HCT116 (cell line): ENCODE data around the gene NECAP2. TPM values are rescaled to one million over a fixed set of nuclear protein-coding genes. Genes with fewer than 3 reads are reported as not detected.

Experiments
- ATAC-seq: fragments of 200-7000 bp; cut with Tn5 transposase; 2 replicates; pipeline ENCODE4 v1.9.1; 2020; ENCODE audit warnings: mild to moderate bottlenecking, moderate library complexity
- BruUV-seq: library from RNA; stranded (reverse); fragments of 400-500 nt; replicated peaks from 2 replicates; lab custom pipeline; 2021; lab: Mats Ljungman, UMichigan
- CTCF ChIA-PET: fragments of 300-600 bp; sonication (Branson Sonifier 250); formaldehyde crosslinking; loops from one replicate; lab custom pipeline; 2021; ENCODE audit warnings: antibody characterized with exemption; lab: Charles Lee
- POLR2A ChIA-PET: fragments of 300-600, 350-600 bp; sonication (Branson Sonifier 250); formaldehyde crosslinking; loops from one replicate; lab custom pipeline; 2021; ENCODE audit warnings: antibody characterized with exemption; lab: Charles Lee
- RAD21 ChIA-PET, 2 experiments: fragments of 300-600 bp; sonication (Branson Sonifier 250); formaldehyde crosslinking; loops; one replicate each; lab custom pipeline; 2023; ENCODE audit warnings: low total read pairs in 2 of 2; ENCODE audit not compliant: uncharacterized antibody in 2 of 2, unreplicated experiment in 2 of 2, low non-redundant PET in 1 of 2; lab: Charles Lee
- DNase-seq: peaks from one replicate; pipeline ENCODE4 v3.0.0-alpha.2; 2010; ENCODE audit warnings: low read depth, low spot score
- H2AFZ ChIP-seq: fragments of 200-600 bp; shearing (Covaris generic), sonication (generic); 2 replicates; pipeline ENCODE4 v1.6.1; 2017; ENCODE audit warnings: low read depth, mixed run types, mixed read lengths, antibody characterized with exemption, low read length; ENCODE audit not compliant: poor library complexity, severe bottlenecking
- H3K27ac ChIP-seq: 2 replicates; pipeline ENCODE4 v1.5.1; 2012; ENCODE audit warnings: low read depth, low read length
- H3K27me3 ChIP-seq: fragments of 200-600 bp; sonication (generic); 2 replicates; pipeline ENCODE4 v1.6.1; 2016; ENCODE audit warnings: mixed run types, low read length, mixed read lengths; ENCODE audit not compliant: insufficient read depth
- H3K36me3 ChIP-seq, 2 experiments: fragments of 200-500 bp in 1 of 2; fragments of 200-600 bp in 1 of 2; sonication (Bioruptor generic) in 1 of 2; sonication (generic) in 1 of 2; 2 replicates each; pipeline versions ENCODE4 v1.5.1 to v1.6.1; 2014 to 2016; ENCODE audit warnings: low read length in 2 of 2, inconsistent platforms in 1 of 2, mixed read lengths in 1 of 2, mixed run types in 1 of 2; ENCODE audit not compliant: insufficient read depth in 2 of 2, control insufficient read depth in 1 of 2
- H3K4me1 ChIP-seq, 2 experiments: fragments of 200-600 bp in 1 of 2; sonication (generic) in 1 of 2; 2 replicates each; pipeline versions ENCODE4 v1.5.1 to v1.6.1; 2012 to 2017; ENCODE audit warnings: low read length in 2 of 2, inconsistent platforms in 1 of 2, mild to moderate bottlenecking in 1 of 2, mixed read lengths in 1 of 2, mixed run types in 1 of 2, moderate library complexity in 1 of 2; ENCODE audit not compliant: insufficient read depth in 2 of 2, control insufficient read depth in 1 of 2
- H3K4me2 ChIP-seq: fragments of 200-600 bp; sonication (generic); 2 replicates; pipeline ENCODE4 v1.6.1; 2017; ENCODE audit warnings: mixed run types, low read length, mixed read lengths
- H3K4me3 ChIP-seq, 2 experiments: fragments of 200-600 bp in 1 of 2; sonication (generic) in 1 of 2; replicated peaks in 1 of 2; 2 replicates each; pipeline ENCODE4 v1.5.1; 2011 to 2016; ENCODE audit warnings: low read length in 2 of 2, control low read depth in 1 of 2, low read depth in 1 of 2, mild to moderate bottlenecking in 1 of 2, mixed read lengths in 1 of 2, mixed run types in 1 of 2
- H3K79me2 ChIP-seq: fragments of 200-600 bp; sonication (generic); 2 replicates; pipeline ENCODE4 v1.6.1; 2017; ENCODE audit warnings: mild to moderate bottlenecking, mixed run types, low read length, moderate library complexity, mixed read lengths; ENCODE audit not compliant: insufficient read depth
- H3K9ac ChIP-seq: fragments of 200-600 bp; sonication (generic); 2 replicates; pipeline ENCODE4 v1.6.1; 2016; ENCODE audit warnings: low read length, mixed read lengths
- H3K9me2 ChIP-seq: fragments of 200-600 bp; sonication (generic), shearing (Covaris generic); 2 replicates; pipeline ENCODE4 v1.6.1; 2017; ENCODE audit warnings: mixed run types, mild to moderate bottlenecking, moderate library complexity; ENCODE audit not compliant: insufficient read depth
- H3K9me3 ChIP-seq, 2 experiments: fragments of 200-500 bp in 1 of 2; fragments of 200-600 bp in 1 of 2; sonication (Bioruptor generic) in 1 of 2; sonication (generic) in 1 of 2; 2 replicates each; pipeline ENCODE4 v1.6.1; 2014 to 2017; ENCODE audit warnings: low read length in 2 of 2, mixed read lengths in 2 of 2, inconsistent platforms in 1 of 2, low read depth in 1 of 2, mild to moderate bottlenecking in 1 of 2, mixed run types in 1 of 2, moderate library complexity in 1 of 2; ENCODE audit not compliant: control insufficient read depth in 1 of 2, insufficient read depth in 1 of 2
- H4K20me1 ChIP-seq: fragments of 200-600 bp; sonication (generic), shearing (Covaris generic); 2 replicates; pipeline ENCODE4 v1.6.1; 2017; ENCODE audit warnings: mixed run types, mild to moderate bottlenecking, moderate library complexity; ENCODE audit not compliant: insufficient read depth
- EZH2phosphoT487 ChIP-seq: fragments of 200-600 bp; IDR thresholded peaks from 2 replicates; pipeline ENCODE4 v1.6.1; 2018; ENCODE audit warnings: antibody characterized with exemption, borderline replicate concordance
- RAD21 ChIP-seq: IDR thresholded peaks from 2 replicates; pipeline ENCODE4 v1.6.1; 2012; ENCODE audit warnings: low read depth, mild to moderate bottlenecking
- SIN3A ChIP-seq: IDR thresholded peaks from 2 replicates; pipeline ENCODE4 v1.6.1; 2012; ENCODE audit warnings: low read depth
- TCF7L2 ChIP-seq: IDR thresholded peaks from 2 replicates; pipeline ENCODE4 v1.7.0; 2011; ENCODE audit warnings: borderline replicate concordance, inconsistent platforms; ENCODE audit not compliant: insufficient read depth, insufficient read length; ENCODE audit errors: extremely low read depth
- ZNF274 ChIP-seq: fragments of 200-500 bp; sonication (Bioruptor generic); IDR thresholded peaks from 2 replicates; pipeline ENCODE4 v1.6.1; 2014; ENCODE audit warnings: mild to moderate bottlenecking, low read depth, low read length, inconsistent platforms
- intact Hi-C: fragments of 100-400 bp; cut with micrococcal nuclease; formaldehyde crosslinking; loops from 2 replicates; pipeline ENCODE4 v1.10.0; 2022
- total RNA-seq: library from RNA; stranded (reverse); gene quantifications from one replicate; pipeline ENCODE4 v1.2.1, GENCODE V29; 2021; ENCODE audit not compliant: unreplicated experiment

The NECAP2 gene
- total RNA-seq, 1 experiment from 2014 or later, result 35.5 TPM

DNA sequence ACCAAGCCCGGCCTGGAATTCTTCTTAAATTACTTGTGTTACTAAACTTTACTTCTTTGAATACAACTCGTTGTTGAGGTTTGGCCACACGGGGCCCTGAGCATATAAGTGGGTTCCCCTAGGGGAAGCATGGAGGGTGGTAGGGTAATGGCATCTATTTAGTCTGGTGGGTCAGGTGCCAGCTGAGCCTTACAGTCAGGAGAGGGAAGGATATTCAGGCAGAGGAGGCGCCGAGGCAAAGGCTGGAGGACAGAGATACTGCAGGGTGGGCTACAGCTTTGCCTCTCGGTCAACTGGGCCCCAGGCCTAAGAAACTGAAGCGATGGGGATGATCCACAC lies 424 bp upstream of the NECAP2 start:
- TF ChIP-seq ZNF274, result no peak
- intact Hi-C loops, result loop anchor here (1.0 kb wide), 1 partner anchor 174 kb away; no protein-coding TSS in a partner anchor

DNA sequence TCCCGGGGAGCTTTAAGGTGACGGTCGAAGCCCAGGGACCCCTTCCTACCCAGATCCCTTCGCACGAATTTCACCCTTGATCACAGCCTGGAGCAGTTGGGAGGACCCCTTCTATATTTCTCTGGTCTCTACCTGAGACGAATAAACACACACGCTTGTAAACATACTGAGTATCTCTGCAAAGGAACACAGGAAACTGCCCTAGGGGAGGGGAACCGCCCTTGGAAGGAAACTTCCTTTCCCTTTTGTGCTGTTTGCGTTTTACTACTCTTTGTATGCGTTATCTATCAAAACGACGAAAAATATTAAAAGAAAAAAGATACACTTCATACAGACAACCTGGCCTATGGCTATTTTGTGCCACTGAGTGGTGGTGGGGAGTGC lies 750 bp downstream of the NECAP2 start:
- no peak overlapping the region for H2AFZ ChIP-seq
- H3K9me2 ChIP-seq, result no peaks in the 10 kb centered on the region
- ChIA-PET RAD21 (interaction anchor here in 1 of 2 experiments (1.3 kb wide), 1 partner anchor 180 kb away, joined by 3 read pairs; no protein-coding TSS in a partner anchor), POLR2A (interaction anchor here (1.3 kb wide), 2 partner anchors 10 to 11 kb away, joined by 4 to 5 read pairs; no protein-coding TSS in a partner anchor), CTCF (interaction anchor here (0.9 to 2.9 kb wide), 2 partner anchors 11 to 180 kb away, joined by 3 to 17 read pairs; no protein-coding TSS in a partner anchor)
- intact Hi-C loops, result no loop called here
- peak overlapping the region; percentile 99 to 100 for H3K4me3 ChIP-seq
- H3K79me2 ChIP-seq, result peaks cover 37% of the 10 kb centered on the region
- peak overlapping the region; percentile 79 for H3K27ac ChIP-seq
- TF ChIP-seq SIN3A (no peak), EZH2phosphoT487 (no peak), TCF7L2 (no peak), RAD21 (no peak)
- H3K27me3 ChIP-seq, result no peaks in the 10 kb centered on the region
- DNase-seq, result no peak
- H4K20me1 ChIP-seq, result no peaks in the 10 kb centered on the region
- ATAC-seq, result no peak
- H3K4me2 ChIP-seq, result peak overlapping the region; percentile 95
- H3K9me3 ChIP-seq, result no peaks in the 10 kb centered on the region
- no TSS peak for BruUV-seq
- H3K4me1 ChIP-seq, result peaks cover 4 to 13% of the 10 kb centered on the region in 2 experiments; a peak in 3 of 4 replicates
- peaks cover 10 to 17% of the 10 kb centered on the region in 2 experiments; a peak in 3 of 4 replicates for H3K36me3 ChIP-seq
- H3K9ac ChIP-seq, result peak overlapping the region; percentile 89

More for the DNA sequence above, 424 bp upstream of the NECAP2 start:
- peak overlapping the region; percentile 61 for H3K27ac ChIP-seq
- peaks cover 10 to 13% of the 10 kb centered on the region in 2 experiments; a peak in 3 of 4 replicates for H3K36me3 ChIP-seq
- ChIA-PET RAD21 (interaction anchor here in 1 of 2 experiments (1.3 kb wide), 1 partner anchor 181 kb away, joined by 3 read pairs; no protein-coding TSS in a partner anchor), CTCF (interaction anchor here (1.2 to 2.9 kb wide), 3 partner anchors 14 to 361 kb away, joined by 3 to 17 read pairs (median 7); no protein-coding TSS in a partner anchor), POLR2A (interaction anchor here (1.2 to 1.3 kb wide), 3 partner anchors 10 to 73 kb away, joined by 4 to 5 read pairs (median 4); no protein-coding TSS in a partner anchor)
- BruUV-seq, result no TSS peak
- H3K9me3 ChIP-seq, result no peaks in the 10 kb centered on the region
- H3K79me2 ChIP-seq, result peaks cover 33% of the 10 kb centered on the region
- peak overlapping the region; percentile 95 for H3K4me2 ChIP-seq
- peak overlapping the region; percentile 77 for H2AFZ ChIP-seq
- no peaks in the 10 kb centered on the region for H3K27me3 ChIP-seq
- no peaks in the 10 kb centered on the region for H3K9me2 ChIP-seq
- H3K9ac ChIP-seq, result peak overlapping the region; percentile 89
- peak overlapping the region; percentile 99 to 100 for H3K4me3 ChIP-seq
- no peak for DNase-seq
- no peaks in the 10 kb centered on the region for H4K20me1 ChIP-seq
- H3K4me1 ChIP-seq, result peaks cover 4 to 13% of the 10 kb centered on the region in 2 experiments; a peak in 3 of 4 replicates
- peak; percentile 71 for ATAC-seq
